ENCODE data around the gene ACER1.
"Not testable (repeated sequence)": the region's sequence is repeated elsewhere in the genome, so short reads cannot be mapped to it uniquely, and the experiment has no call there.

The ACER1 gene

GRCh38 chr19:6286676-6287075, 46.7 kb downstream of the ACER1 start:
- DNase-seq: no peak

- not testable (repeated sequence) for DNase-seq
These were observed 51.0 kb downstream of the ACER1 start for GRCh38 chr19:6282393-6282792.

DNA sequence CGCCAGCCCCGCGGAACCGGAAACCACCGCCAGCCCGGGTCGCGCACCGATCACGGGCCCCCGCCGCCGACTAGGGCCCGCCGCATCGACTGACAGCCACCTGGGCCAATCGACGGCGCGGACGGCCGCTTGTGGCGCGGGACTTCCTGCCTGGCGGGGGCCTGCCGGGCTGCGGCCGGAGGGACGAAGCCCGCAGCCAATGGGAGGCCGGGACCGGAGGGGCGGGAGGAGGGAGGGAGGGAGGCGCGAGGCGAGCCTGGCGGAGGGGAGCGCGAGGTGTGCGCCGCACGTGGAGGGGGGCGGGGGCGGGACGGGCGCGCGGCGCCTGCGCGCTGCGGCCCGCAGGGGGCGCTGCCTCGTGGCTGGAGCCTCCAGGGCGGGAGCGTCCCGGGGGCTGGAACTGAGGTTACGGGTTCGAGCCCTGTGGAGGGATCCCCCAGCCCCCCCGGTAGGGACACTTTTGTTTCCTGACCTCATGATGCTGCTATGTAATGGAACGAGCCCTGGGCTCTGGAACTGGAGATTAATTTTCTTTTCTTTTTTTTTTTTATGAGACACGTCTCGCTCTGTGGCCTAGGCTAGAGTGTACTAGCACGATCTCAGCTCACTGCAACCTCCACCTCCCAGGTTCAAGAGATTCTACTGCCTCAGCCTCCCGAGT, 53.4 kb downstream of the ACER1 start, which contains the start of gene MLLT1:
Gene MLLT1 (minus strand): TSS at position 45 of the 661 bp plus-strand sequence. CDS start 191 bp downstream, outside the sequence.
- DNase-seq: peak; percentile 99

DNA sequence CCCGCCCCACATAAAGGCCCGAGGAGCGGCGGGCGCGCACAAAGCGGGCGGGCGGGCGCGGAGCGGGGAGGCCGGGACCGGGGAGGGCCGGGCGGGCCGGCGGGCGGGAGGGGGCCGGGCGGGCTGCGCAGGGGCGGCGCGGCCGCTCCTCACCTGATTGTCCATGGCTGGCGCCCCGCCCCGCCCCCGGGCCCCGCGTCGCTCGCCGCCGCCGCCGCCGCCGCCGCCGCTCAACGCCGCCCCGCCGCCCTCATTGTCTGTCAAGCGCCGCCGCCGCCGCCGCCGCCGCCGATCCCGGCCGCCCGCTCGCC, 53.8 kb downstream of the ACER1 start:
- DNase-seq: no peak

GRCh38 chr19:6278740-6279619, 54.4 kb downstream of the ACER1 start:
- DNase-seq: peak; percentile 70

- DNase-seq: no peak
These were observed 55.4 kb downstream of the ACER1 start for GRCh38 chr19:6278051-6278450.

- DNase-seq: no peak
These were observed 57.0 kb downstream of the ACER1 start for GRCh38 chr19:6276447-6276846.

DNA sequence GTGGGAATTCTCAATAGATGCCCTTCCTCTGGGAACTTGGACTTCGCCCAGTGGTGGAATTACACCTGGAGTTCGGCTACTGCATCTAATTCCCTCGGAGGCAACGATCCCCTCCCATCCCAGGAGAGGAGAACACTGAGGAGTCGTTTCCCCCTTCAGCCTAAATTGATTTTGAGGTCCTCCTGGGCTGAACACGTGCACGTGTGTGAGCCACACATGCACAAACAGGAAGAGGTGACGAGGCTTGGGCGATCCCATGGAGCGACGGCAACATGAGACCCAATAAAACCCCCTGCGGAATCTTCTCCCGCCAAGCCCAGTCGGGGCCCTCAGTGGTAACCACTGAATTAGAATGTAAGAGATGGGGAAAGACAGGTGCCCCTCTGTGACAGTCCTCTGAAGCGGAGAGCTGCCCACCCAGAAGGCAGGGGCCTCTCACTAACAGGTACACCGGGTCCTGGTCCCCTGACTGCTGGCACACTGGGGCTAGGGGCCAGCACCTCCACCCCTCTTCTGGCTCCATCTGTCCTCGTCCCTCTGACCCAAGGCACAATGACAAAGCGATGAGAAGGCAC, 58.2 kb downstream of the ACER1 start:
- no peak for DNase-seq

DNA sequence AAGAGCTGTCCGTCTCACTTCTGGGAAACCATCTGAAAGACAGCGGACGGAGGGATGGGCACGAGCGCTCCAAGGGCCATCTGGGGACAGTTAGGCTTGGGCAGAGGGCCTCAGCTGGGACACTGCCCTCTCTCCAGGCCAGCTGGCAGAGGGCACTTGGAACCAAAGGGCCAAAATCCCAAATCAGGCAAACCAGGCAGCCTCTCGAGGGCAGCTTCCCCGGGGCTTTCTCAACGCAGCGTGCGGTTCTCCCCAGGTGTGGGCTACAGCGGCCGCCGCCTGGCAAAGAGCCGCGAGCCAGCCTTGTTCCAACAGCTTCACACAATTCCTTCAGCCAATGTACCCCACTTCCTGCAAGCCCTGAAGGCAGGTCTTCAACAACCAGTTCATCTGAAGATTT, 58.7 kb downstream of the ACER1 start:
- no peak for DNase-seq

GRCh38 chr19:6273701-6274601, 59.5 kb downstream of the ACER1 start:
- DNase-seq: no peak

- no peak for DNase-seq
These were observed 60.4 kb downstream of the ACER1 start for GRCh38 chr19:6272913-6273600.

DNA sequence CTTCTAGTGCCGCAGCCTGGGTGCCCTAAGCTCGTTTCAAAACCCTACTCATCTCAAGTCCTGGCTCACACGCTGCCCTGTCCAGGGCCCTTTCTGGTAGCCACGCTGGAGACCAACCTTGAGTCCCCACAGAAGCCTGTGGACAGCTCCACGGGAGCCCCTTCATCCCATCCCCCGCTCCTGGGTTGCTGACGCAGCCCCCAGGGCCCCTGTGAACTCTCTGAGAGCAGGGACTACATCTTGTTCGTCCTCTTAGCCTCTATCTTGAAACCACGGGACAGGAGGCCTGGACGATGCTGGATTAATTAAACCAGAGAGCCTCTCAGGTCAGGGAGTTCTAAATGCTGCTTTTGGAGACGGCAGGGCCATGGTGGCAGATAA, 61.0 kb downstream of the ACER1 start:
- no peak for DNase-seq

GRCh38 chr19:6271721-6272410, 61.5 kb downstream of the ACER1 start:
- DNase-seq: no peak

DNA sequence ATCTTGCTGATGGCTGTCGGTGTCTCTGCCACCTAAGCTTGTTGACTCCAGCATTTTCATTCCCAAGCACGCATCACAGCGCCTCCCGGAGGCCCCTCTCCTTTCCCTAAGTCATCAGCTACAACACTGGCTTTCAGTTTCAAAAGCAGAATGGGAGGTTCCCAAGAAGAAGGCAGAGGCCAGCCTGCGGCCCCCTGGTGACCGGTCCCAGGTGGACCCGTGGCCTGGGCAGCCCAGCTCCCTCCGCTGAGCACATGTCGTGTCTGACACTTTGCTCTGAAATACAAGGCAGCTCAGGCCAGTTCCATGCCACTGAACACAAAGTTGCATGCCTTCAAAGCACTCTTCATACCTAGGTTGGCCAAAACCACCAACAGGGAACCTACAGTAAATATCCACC, 62.2 kb downstream of the ACER1 start:
- no peak for DNase-seq

DNA sequence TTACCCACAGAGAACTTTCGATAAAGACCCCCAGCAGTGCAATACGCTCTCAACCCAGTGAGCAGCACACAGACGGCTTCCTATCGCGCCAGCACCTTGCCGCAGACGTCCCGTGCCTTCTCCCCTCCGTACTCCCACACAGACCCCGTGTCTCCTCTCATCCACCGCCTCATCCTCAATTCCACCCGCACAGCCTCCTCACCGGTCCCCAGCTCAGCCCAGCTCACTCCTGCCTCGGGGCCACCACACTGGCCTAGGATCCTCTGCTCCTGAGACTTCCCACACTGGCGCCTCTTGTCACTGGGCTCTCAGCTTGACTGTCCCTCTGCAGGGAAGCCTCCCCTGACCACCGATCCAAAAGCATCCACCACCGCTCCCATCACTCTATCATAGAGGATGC, 62.6 kb downstream of the ACER1 start:
- DNase-seq: no peak

DNA sequence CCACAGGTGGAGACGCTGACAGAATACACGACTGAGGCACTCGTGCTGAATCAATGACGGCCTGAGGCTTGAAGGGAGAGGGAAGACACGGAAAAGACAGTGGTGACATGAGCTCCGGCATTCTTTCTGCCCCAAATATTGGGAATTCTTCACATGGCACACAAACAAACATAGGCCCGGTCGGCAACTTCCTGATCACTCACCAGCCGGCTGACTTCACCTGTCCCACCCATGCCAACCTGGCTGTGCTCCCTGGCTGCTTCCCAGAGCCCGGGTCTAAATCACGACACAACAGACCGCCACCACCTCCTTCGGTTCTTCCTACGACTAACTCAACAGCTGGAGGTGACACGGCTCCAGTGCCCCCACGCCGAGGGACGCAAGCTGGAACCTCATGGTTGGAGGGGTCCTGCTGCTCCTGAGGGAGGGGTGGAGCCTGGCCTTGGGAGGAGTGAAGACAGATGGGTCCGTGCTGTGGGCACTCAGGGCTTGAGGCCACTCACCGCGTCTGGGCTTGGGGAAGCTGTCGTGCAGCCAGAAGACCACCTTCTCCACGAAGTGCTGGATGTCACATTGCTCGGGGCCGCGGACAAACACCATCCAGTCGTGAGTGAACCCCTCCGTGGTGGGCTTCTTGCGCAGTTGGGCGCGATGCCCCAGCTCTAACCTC, 63.2 kb downstream of the ACER1 start:
- no peak for DNase-seq

- no peak for DNase-seq
These were observed 64.1 kb downstream of the ACER1 start for GRCh38 chr19:6269101-6269886.

DNA sequence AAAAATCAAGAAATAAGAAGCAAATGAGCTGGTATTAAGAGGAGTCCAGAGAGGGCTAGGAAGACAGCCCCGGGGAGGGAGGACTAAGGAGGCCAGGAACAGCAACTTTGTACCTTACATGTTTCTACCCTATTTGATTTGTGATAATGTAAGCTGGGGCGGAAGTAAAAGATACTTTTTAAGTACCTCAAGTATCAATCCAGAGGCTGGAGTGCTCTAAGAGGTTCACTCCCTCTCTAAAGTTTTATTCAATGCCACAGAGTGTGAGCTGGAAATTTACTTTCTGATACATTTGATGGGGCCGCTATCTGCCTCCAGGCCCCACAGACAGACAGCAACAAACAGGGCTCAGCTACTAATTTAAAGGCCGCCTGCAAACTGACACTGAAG, 65.0 kb downstream of the ACER1 start:
- no peak for DNase-seq

GRCh38 chr19:6267552-6268381, 65.6 kb downstream of the ACER1 start:
- DNase-seq: no peak
